HG02973 (cell line): ENCODE measurements around the gene HOXA4.

Experiments used
- ATAC-seq: cut with Tn5 transposase; IDR thresholded peaks from one replicate; pipeline ENCODE4 v1.9.1; 2021; ENCODE audit warnings: moderate library complexity; ENCODE audit not compliant: unreplicated experiment

The HOXA4 gene

DNA sequence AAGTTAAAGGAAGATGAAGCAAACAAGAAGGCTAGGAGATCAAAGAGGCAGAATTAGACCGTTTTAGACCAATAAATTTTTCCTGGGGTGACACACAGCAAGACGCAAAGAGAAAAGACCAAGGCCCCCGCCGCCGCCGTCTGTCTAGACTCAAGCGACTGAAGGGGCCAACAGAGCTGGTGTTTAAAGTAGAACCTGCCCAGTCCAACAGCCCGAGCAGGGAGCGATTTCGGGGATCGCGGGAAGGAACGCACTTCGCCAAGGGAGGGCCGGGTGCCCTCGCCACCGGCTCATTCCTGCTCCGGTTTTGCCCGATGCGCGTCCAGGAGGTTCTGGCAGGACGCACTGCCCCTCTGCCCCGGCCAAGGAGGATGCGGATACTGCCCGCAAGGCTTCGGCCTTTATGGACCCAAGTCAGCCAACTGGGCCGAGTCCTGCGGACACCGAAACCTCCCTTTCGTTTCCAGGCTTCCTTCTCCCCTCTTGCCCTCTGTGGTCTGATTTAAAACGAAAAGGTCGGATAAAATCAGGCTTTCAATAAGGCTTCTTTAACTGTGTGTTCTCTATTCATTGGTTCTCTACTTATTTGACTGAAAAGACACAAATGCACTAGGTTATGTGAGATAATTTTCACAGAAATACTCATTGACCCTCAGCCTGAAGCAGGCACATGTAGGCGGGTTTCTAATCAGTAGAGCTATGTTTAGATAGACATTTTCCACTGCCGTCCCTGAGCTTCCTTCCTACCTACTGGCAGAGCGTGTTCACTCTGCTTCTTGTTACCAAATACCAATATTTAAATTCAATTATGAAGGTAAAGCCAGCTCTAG, 28.1 kb upstream of the HOXA4 start:
- no peak for ATAC-seq

DNA sequence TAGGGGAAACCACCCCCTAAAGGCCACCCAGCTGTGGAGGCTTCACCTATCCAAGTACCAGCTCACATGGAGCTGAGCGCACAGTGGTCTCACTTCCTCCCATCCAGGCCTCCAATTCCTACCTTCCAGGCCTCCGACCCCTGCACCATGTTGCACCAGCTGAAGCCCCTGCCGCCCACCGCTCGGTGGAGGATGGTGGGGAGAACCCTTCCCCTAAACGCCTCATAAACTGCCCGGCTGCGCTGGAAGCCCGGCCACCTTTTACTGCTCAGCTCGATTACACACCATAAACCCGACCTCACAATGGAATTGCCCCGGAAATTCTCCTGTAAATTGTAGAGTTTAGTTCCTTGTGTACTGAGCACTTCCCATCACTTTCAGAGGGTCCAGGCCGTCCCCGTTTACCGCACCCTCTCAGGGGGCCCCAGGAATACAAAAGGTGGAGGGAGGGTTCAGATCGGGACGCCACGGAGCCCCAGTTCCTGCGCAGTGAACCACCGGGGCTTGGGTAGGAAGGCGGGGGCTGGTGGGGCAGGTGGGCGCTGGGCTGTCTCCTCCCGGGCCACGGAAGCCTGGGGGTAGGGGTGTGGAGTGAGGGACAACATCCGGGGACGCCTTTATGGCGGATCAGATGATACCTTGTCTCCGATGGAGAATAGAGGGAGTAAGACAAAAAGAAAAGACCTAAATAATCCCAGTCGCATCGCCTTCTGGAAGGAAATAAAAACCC, 27.3 kb upstream of the HOXA4 start:
- no peak for ATAC-seq

DNA sequence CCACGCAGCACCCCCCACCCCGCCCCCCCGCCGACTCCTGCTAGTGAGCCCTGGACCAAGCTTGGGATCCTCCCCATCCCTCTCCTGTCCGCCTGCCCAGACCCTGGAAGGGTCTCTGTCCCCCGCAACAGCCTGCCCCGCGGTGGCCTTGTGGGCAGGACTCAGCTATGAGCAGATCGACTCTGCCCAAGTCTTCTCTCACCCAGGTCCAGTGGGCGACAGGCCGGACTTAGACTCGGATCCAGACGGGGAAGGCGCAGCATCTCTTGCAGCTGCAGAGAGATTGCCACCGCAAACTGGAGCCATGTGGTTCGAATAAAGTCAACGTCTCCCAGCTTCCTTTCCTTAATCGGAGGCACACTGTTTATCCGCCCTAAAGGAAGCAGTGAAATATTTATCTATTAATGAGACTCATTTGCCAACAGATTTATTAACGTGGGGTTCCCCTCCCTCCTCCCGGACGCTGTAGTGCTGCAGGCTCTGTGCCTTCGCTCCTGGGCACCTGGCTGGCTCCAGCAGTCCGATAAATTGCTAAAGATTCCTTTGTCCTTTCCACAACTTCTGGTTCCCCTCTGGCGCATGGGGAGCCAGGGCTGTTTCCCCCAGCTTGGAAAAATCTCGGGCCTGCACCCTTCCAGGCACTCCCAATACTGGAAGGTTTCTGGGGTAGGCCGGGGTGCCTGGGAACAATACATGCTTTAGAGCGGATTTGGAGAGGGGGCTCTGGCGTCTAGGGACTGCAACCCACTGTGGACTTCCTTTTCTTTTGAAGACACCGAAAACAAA, 26.6 kb upstream of the HOXA4 start:
- no peak for ATAC-seq

DNA sequence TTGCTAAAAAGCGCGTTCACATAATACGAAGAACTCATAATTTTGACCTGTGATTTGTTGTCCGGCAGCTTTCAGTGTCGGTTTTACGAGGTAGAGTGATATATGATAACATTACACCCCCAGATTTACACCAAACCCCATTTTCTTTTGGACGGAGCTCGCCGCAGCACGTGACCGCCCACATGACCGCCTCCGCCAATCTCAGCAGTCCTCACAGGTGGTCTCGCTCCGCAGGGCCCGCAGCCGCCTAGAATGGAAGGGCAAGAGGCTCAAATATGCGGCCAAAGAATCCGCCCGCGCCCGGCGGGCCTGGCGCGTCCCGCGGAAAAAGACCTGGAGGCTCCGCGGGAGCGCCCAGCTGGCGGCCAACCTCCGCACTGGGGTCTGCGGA, 25.9 kb upstream of the HOXA4 start, which contains the start of gene HOXA7:
HOXA7 (minus strand) TSS at position 168 of the 391 bp plus-strand sequence; CDS start at position 38, 130 bp downstream.
- ATAC-seq, result no peak

DNA sequence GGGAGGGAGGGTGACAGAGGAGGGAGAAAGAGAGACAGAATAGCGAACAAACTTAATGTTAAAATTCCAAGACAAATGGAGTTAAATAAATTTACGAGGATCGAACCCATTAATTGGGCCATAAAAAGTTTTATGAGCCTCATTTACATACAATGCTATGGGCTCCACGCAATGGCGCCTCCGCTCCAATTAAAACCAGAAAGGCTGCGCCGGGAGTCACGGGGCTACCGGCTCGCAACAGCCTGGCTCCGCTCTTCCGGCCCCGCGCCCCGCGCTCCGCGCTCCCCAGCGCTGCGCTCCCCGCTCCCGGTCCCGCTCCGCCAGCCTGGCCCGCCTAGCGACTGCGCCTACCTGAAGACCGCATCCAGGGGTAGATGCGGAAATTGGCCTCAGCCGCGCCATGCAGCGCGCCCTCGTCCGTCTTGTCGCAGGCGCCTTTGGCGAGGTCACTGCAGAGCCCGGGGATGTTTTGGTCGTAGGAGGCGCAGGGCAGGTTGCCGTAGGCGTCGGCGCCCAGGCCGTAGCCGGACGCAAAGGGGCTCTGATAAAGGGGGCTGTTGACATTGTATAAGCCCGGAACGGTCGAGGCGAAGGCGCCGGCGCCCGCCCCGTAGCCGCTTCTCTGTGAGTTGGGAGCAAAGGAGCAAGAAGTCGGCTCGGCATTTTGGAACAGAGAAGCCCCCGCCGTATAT, 25.4 kb upstream of the HOXA4 start:
- no peak for ATAC-seq

DNA sequence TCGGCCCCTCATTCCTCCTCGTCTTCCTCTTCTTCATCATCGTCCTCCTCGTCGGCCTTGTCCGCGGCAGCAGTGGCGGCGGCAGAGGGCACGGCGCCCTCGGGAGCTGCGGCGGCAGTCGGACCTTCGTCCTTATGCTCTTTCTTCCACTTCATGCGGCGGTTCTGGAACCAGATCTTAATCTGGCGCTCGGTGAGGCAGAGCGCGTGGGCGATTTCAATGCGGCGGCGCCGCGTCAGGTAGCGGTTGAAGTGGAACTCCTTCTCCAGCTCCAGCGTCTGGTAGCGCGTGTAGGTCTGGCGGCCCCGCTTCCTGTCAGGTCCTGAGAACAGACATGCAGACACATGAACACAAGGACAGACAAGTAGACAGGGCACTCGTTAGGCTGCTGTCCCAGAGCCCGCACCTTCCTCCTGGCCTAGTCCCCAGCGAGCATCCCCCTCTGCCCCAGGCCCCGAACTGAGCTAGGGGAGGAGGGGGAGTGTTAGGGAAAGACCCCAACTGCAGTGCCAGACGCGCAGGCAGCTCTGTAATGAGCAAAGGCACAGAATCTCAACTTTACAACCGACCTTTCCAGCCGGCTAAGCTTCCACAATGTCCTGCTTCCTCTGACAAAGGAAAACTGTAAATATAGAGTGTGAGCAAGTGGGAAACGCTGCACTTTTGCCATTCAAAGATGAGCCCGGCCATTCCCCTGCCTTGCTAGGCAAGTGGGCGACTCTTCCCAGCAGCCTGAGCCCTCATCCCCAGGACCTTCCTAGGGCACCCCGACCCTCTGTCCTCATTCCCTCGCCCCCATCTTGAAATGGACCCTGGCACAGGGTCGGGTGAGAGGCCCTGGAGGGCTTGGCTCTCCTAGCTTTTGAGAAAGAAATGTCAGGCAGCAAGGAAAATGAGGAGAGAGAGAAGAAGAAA, 24.6 kb upstream of the HOXA4 start:
- ATAC-seq, result no peak

DNA sequence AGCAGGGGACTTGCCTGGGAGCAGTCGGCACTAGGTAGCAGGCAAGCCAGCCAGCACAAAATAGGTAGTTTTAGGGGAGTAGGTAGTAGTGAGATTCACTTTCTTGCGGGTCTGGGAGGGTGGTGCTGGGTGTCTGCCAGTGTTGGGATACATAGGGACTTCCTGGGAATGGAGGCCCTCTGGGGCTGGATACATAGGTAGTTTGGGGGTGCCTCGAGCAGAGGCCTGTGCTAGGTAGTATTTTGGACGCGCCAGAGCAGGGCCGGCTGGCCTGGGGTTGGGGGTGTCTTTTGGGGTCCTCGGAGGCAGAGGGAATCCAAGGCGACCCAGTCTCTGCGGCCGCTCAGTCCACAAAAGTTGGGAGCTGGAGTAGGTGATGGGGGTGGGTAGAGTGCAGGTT, 23.8 kb upstream of the HOXA4 start:
- no peak for ATAC-seq

DNA sequence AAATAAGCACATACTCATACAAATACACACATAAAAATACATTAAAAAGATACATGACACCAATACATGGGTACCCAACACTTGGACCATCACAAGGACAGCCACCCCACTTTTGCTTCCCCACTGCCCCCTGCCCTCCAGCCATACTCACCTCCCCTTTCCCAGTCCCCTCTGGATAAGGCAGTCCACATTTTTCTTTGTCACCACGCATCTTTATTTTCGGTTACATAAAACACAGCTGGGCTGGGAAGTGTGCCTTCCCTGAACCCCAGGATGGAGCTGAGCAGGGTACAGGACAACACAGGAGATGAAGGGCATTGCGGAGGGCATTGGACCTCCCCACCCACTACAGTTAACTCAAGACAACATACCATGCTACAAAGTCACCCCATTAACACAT, 23.0 kb upstream of the HOXA4 start:
- ATAC-seq, result no peak

DNA sequence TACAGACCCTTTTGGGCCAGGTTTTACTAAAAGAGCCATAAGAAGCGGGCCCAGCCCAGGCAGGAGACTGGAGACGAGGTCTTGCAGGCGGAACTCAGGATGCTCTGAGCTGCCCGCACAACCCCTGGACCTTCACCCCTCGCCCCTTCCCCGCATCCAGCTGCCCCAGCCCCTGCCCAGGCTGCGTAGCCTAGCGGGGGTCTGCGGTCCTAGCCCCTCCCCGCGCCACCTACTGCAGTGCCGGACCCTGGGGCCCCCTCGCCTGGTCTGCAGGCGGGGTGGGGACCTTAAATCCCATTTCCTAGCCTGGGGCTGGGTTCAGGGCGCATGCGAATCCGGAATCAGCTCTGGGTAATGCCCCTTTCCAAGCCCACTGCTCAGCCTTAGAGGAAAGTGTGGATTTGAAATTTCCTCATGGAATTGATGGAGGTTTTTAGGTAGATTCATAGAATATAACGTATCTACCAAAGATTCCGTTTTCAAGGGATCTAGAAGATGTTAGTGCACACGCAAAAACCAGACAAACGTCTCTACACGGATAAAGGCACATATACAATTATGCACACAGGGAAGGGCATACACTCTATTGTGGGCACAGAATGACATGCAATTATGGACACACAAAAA, 22.4 kb upstream of the HOXA4 start:
- no peak for ATAC-seq

DNA sequence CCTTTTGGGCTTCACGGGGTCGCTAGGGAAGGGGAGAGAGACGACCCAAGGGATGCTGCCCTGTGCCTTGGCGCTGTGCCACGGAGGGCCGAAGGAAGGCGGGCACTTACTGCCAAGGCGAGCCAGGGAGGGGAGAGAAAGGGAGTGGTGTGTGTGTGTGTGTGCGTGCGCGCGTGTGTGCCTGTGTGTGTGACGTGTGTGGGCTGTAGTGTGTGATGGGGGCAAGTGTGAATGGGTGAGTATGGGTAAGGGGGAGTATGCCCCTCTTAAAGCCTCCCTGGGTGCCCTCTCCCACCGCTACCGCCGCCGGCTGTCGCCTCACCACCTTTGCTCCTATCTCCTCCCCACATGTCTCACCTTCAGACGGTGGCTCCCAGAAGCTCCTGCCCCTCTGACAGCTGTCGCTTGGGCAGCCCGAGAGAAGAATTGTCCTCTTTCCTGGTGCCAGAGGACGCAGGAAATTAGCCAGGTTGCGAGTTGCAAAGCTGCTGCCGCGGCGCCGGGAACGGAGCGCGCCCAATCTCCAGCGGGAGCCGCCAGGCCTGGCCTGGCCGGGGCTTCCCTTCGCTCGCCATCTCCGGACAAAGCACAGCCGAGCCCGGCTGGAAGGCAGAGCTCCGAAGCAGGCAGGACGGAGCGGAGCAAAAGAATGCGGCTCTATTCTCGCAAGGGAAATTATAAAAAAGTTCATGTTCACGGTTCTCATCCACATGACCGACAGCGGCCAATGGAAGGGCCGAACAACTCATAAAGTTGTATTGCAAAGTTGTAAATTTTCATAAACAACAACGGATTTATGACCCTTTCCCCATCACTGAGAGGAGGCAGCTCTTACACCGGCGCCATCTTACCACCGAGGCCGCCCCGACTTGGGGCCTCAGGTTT, 21.6 kb upstream of the HOXA4 start, which contains the start of gene HOXA3:
HOXA3 (minus strand) TSS at position 653 of the 885 bp plus-strand sequence. CDS start 41,943 bp downstream, outside the sequence.
- no peak for ATAC-seq

DNA sequence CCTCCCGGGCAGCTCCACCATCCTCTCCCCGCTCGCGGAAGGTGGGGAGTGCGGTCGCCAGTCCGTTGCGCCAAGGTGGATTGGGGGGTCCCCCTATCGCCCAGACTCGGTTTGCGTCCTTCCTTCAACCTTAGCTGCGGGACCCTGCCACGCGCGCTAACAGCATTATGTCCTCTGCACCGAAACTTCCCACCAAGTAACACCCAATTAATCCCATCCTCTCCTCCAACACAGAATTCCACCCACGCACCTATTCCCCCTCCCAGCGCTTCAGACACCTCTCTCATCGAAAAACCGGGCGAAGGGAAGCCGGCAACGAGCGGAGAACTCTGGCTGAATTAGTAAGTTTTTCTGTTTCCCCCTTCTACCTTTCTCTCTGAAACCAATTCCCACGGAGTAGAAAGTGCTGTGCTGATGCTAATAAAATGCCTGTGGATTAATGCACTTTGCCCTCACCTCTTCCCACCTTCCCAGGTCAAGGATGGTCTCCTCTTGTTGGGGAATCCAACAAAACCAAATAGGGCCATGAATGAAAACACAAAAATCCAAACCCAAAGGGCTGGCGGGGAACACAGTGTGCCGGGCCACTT, 20.9 kb upstream of the HOXA4 start:
- ATAC-seq, result no peak

DNA sequence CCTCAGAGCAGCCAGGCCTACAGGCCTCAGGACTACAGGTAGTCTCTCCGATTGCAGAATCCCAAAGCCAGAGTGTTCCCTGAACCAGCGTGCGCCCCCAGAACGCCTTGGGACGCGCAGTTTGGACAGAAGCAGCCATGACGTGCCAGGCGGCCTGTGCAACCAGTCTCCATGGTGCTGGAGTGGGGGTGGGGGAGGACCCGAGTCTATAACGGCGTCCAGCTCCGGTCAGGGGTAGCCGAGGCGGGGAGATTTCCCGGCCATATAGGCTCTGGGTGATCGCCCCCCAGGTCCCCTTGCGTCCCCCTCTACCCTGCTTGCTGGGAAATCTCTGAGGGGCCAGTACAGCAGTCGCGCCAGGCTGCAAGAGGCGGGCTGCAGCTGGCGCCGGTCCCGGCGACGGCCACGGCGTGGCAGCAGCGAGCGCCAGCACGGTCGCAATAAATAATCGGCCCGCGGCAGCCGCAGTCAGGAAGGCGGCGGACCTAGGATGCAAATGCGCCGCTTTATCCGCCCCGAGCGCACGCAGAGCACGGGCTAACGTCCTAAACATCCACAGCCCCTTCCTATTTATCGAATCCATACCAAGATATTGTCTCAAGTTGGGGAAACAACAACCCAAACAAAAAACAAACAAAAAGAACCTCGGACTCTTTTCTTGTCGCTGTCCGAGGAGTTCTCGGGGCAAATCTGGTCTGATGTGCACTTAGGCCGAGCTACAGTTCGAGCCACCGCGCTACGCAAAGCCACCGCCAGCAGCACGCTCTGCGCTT, 20.2 kb upstream of the HOXA4 start:
- ATAC-seq, result peak; percentile 86

DNA sequence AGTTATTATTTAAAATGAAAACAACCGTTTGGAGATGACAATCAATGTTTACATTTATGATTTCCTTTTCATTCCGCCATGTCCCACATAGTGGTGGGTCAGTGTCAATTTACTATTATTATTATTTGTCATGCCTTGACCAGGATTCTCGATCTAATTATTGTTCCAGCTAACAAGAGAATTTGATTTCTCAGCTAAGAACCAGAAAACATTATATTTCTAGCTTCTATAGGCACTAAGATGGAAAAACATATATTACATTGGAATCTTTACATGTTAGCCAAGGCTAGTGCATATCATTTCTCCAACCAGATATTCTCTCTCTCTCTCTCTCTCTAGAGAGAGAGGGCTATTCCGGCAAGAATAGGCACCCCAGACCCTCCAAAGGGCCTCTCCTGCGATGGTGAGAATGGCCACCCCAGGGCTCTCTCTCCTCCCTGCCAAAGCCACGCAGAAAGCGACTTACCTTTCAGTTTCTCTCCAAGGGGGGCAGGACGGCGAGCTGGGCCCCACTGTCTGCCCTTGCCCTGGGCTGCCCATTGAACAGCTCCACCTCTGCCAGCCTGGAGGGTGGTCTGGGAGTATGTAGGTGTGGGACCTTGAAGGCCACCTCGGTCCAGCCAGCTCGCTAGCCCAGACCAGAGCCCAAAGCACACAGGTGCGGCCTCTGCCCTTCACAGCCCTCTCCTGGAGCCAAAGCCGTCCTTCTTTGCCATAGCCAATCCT, 19.4 kb upstream of the HOXA4 start:
- ATAC-seq, result no peak

DNA sequence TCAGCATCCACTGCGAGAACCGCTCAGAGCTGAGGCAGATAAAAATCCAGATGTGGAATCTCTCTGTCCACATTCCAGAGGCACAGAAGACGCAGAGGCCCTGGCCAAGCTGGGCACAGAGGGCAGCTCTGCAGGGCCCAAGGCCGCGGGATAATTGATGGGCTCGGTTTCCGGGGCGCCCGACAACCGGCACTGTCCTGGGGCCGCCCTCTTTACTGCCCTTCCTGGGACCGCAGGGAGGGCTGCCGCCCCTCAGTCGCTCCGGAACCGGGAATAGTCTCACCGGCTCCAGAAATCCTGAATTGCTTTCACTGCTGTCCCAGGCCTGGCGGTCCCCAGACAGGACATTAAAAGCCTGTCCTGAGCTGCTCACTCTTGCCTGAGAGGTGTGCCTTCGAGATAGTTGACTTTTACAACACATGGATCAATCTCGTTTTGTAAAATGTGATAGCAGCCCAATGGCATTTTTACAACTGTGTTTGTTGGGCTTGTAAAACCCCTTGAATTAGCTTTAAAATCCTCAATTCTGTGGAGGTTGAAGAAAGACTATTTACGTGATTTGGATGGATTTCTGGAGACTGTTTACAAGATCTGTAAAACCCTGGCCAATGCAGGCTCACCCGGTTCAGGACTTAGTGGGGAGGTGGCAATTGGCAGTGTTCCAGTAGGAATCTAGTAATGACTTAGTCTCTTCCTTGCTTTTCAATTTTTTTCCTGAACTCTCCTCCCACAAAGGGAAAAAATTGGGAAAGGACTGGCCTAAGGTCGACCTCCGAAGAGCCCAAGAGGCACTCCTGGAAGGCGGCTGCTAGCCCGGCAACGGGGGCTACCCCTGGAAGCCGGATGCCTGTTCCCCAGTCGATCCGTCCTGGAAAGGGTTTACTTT, 18.4 kb upstream of the HOXA4 start:
- no peak for ATAC-seq

DNA sequence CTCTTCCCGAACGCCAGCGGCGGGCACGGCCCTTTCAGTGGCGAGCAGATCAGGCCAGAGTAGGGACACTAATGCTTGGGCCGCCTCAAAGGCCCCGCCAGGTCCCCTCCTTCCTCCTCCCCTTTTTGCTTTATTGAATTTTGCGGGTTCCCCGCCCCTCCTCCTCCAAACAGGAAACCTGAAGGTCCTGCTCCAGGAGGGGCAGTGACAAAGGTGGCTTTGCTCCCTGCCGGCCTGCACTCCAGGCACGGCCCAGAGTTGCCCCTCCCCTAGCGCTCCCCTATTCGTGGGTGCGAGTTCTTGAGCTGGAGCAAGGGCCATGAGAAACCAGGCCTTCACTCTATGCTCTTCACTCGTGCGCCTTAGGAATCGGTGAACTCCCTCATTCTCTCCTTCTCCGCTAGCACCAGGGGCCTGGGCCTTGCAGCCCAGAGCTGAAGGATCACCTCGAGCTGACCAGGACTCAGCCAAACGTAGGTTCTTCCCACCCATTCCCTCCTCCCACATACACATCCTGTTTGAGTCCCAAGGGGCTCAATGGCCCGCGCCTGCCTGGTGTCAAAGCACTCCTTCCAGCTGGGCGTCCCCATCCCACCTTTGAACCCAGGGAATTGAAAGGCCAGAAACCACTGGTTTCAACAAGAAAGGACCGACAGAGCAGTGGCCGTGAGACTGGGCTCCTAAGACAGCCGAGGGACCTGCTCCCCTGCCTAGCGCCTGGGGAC, 17.6 kb upstream of the HOXA4 start:
- no peak for ATAC-seq
